Skeletal muscle satellite cell (primary cell): ENCODE measurements around the gene VKORC1L1.
"Not testable (repeated sequence)": the region's sequence is repeated elsewhere in the genome, so short reads cannot be mapped to it uniquely, and the experiment has no call there.

Experiments used
- H3K27me3 ChIP-seq: 2 replicates; pipeline ENCODE4 v1.7.0; 2013; ENCODE audit warnings: low read length; ENCODE audit not compliant: control insufficient read depth, insufficient read depth
- H3K36me3 ChIP-seq: 2 replicates; pipeline ENCODE4 v1.7.0; 2013; ENCODE audit warnings: mild to moderate bottlenecking, control low read depth, low read length; ENCODE audit not compliant: insufficient read depth
- H3K4me1 ChIP-seq: 2 replicates; pipeline ENCODE4 v1.7.0; 2013; ENCODE audit warnings: low read length; ENCODE audit not compliant: control insufficient read depth, insufficient read depth
- H3K4me2 ChIP-seq: 2 replicates; pipeline ENCODE4 v1.7.0; 2013; ENCODE audit warnings: mild to moderate bottlenecking, low read length
- H3K4me3 ChIP-seq: 2 replicates; pipeline ENCODE4 v1.7.0; 2013; ENCODE audit warnings: low read length
- H3K9ac ChIP-seq: 2 replicates; pipeline ENCODE4 v1.7.0; 2013; ENCODE audit warnings: mild to moderate bottlenecking, low read depth, low read length, moderate library complexity
- H3K9me3 ChIP-seq: replicated peaks from 2 replicates; pipeline ENCODE4 v1.7.0; 2013; ENCODE audit warnings: mild to moderate bottlenecking, control low read depth, low read length

Gene VKORC1L1

GRCh38 chr7:65889722-65890121 lies 16.8 kb downstream of the VKORC1L1 start:
- not testable (repeated sequence) for H3K4me1 ChIP-seq, H3K4me2 ChIP-seq, H3K4me3 ChIP-seq, H3K9me3 ChIP-seq, H3K9ac ChIP-seq, H3K36me3 ChIP-seq, H3K27me3 ChIP-seq

GRCh38 chr7:65892161-65892560 lies 19.3 kb downstream of the VKORC1L1 start:
- H3K4me2 ChIP-seq = no peak overlapping the region
- no peaks in the 10 kb centered on the region for H3K27me3 ChIP-seq
- H3K4me3 ChIP-seq = no peak overlapping the region
- no peaks in the 10 kb centered on the region for H3K36me3 ChIP-seq
- H3K9me3 ChIP-seq = no peaks in the 10 kb centered on the region
- no peaks in the 10 kb centered on the region for H3K4me1 ChIP-seq
- no peak overlapping the region for H3K9ac ChIP-seq

- Histone ChIP-seq H3K9me3 (no peaks in the 10 kb centered on the region), H3K4me1 (no peaks in the 10 kb centered on the region), H3K9ac (no peak overlapping the region)
Measured at GRCh38 chr7:65892835-65893234, 20.0 kb downstream of the VKORC1L1 start.

GRCh38 chr7:65896279-65896870 lies 23.5 kb downstream of the VKORC1L1 start:
- Histone ChIP-seq H3K36me3 (no peaks in the 10 kb centered on the region), H3K4me2 (no peak overlapping the region), H3K9ac (no peak overlapping the region), H3K27me3 (no peaks in the 10 kb centered on the region), H3K9me3 (no peaks in the 10 kb centered on the region), H3K4me1 (no peaks in the 10 kb centered on the region), H3K4me3 (no peak overlapping the region)

More at GRCh38 chr7:65892835-65893234, 20.0 kb downstream of the VKORC1L1 start:
- Histone ChIP-seq H3K27me3 (no peaks in the 10 kb centered on the region), H3K4me2 (no peak overlapping the region), H3K4me3 (no peak overlapping the region), H3K36me3 (no peaks in the 10 kb centered on the region)

GRCh38 chr7:65897289-65897688 lies 24.4 kb downstream of the VKORC1L1 start:
- H3K4me2 ChIP-seq, H3K4me3 ChIP-seq, H3K36me3 ChIP-seq, H3K27me3 ChIP-seq, H3K4me1 ChIP-seq, H3K9ac ChIP-seq, H3K9me3 ChIP-seq: not testable (repeated sequence)

- not testable (repeated sequence) for H3K4me3 ChIP-seq, H3K27me3 ChIP-seq, H3K36me3 ChIP-seq, H3K4me1 ChIP-seq, H3K4me2 ChIP-seq, H3K9ac ChIP-seq, H3K9me3 ChIP-seq
Measured at GRCh38 chr7:65898677-65899447, 26.0 kb downstream of the VKORC1L1 start.

GRCh38 chr7:65902306-65902705 lies 29.4 kb downstream of the VKORC1L1 start:
- Histone ChIP-seq H3K4me2 (no peak overlapping the region), H3K27me3 (no peaks in the 10 kb centered on the region), H3K36me3 (peaks cover 5% of the 10 kb centered on the region), H3K9me3 (no peaks in the 10 kb centered on the region), H3K9ac (no peak overlapping the region), H3K4me1 (no peaks in the 10 kb centered on the region), H3K4me3 (no peak overlapping the region)

- no peaks in the 10 kb centered on the region for H3K36me3 ChIP-seq
- H3K4me3 ChIP-seq = no peak overlapping the region
- H3K4me2 ChIP-seq = no peak overlapping the region
- no peaks in the 10 kb centered on the region for H3K27me3 ChIP-seq
- H3K9ac ChIP-seq = no peak overlapping the region
- H3K4me1 ChIP-seq = no peaks in the 10 kb centered on the region
- no peaks in the 10 kb centered on the region for H3K9me3 ChIP-seq
Measured at GRCh38 chr7:65907501-65908198, 34.8 kb downstream of the VKORC1L1 start.

- Histone ChIP-seq H3K36me3 (no peaks in the 10 kb centered on the region), H3K4me3 (no peak overlapping the region), H3K9me3 (no peaks in the 10 kb centered on the region), H3K27me3 (no peaks in the 10 kb centered on the region), H3K4me2 (no peak overlapping the region), H3K9ac (no peak overlapping the region), H3K4me1 (peaks cover 3% of the 10 kb centered on the region)
Measured at GRCh38 chr7:65910237-65910636, 37.4 kb downstream of the VKORC1L1 start.

- Histone ChIP-seq H3K9ac (no peak overlapping the region), H3K4me1 (peaks cover 3% of the 10 kb centered on the region), H3K4me3 (no peak overlapping the region), H3K27me3 (no peaks in the 10 kb centered on the region), H3K4me2 (no peak overlapping the region), H3K36me3 (no peaks in the 10 kb centered on the region), H3K9me3 (no peaks in the 10 kb centered on the region)
Measured at GRCh38 chr7:65912237-65912636, 39.4 kb downstream of the VKORC1L1 start.

GRCh38 chr7:65915921-65916657 lies 43.2 kb downstream of the VKORC1L1 start:
- H3K4me3 ChIP-seq = no peak overlapping the region
- H3K36me3 ChIP-seq = no peaks in the 10 kb centered on the region
- H3K4me2 ChIP-seq = no peak overlapping the region
- H3K9ac ChIP-seq = no peak overlapping the region
- H3K9me3 ChIP-seq = no peaks in the 10 kb centered on the region
- H3K27me3 ChIP-seq = no peaks in the 10 kb centered on the region
- H3K4me1 ChIP-seq = peaks cover 3% of the 10 kb centered on the region
